Measurements from ENCODE around the gene ANAPC2.

- TF ChIP-seq CTCF (IDR thresholded peaks at IDR 0.05) (peak; percentile 14; the same call in 1 of the 2 replicates), TCF7L2 (IDR thresholded peaks at IDR 0.05; ENCODE audit: low read depth, low read length) (no peak)
Measured at GRCh38 chr9:137221095-137221505, 32.7 kb upstream of the ANAPC2 start.

Data from Panc1 (cell line).